Astrocyte of the spinal cord (primary cell): ENCODE results near the gene AMPD3.

Experiments used
- DNase-seq: peaks from one replicate; pipeline ENCODE4 v3.0.0; 2011; ENCODE audit warnings: low read depth, low spot score
- H3K4me3 ChIP-seq: 2 replicates; pipeline ENCODE4 v1.5.1; 2011; ENCODE audit warnings: low read depth, mild to moderate bottlenecking, low read length, moderate library complexity
- CTCF ChIP-seq: IDR thresholded peaks from 2 replicates; pipeline ENCODE4 v1.5.1; 2012; ENCODE audit warnings: low read depth, mild to moderate bottlenecking, low read length, inconsistent platforms
- in situ Hi-C: cut with HindIII; loops from 2 replicates; pipeline ENCODE4 v1.10.0; 2017; ENCODE audit warnings: low sequenced_read_pairs

AMPD3 gene

DNA sequence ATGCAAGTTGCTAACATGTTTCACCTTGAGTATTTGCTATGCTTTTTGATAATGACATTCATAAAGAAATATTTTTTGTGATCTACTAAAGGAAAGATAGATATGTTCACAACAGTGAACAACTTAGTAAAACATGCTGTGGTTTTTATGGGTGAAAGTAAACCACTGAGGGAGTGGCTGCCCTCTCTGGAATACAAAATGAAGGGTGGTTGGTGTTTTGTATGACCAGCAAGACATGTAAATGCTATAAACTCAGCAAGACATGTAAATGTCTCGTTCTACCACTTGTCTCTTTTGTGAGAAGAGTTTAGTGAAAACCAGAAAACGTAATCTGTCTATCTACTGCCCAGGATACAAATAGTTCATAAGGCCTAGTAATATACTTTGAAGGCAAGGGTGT, 7.6 kb upstream of the AMPD3 start:
- no peak for TF ChIP-seq CTCF
- DNase-seq: no peak
- in situ Hi-C loops: no loop called here
- no peak overlapping the region for H3K4me3 ChIP-seq

DNA sequence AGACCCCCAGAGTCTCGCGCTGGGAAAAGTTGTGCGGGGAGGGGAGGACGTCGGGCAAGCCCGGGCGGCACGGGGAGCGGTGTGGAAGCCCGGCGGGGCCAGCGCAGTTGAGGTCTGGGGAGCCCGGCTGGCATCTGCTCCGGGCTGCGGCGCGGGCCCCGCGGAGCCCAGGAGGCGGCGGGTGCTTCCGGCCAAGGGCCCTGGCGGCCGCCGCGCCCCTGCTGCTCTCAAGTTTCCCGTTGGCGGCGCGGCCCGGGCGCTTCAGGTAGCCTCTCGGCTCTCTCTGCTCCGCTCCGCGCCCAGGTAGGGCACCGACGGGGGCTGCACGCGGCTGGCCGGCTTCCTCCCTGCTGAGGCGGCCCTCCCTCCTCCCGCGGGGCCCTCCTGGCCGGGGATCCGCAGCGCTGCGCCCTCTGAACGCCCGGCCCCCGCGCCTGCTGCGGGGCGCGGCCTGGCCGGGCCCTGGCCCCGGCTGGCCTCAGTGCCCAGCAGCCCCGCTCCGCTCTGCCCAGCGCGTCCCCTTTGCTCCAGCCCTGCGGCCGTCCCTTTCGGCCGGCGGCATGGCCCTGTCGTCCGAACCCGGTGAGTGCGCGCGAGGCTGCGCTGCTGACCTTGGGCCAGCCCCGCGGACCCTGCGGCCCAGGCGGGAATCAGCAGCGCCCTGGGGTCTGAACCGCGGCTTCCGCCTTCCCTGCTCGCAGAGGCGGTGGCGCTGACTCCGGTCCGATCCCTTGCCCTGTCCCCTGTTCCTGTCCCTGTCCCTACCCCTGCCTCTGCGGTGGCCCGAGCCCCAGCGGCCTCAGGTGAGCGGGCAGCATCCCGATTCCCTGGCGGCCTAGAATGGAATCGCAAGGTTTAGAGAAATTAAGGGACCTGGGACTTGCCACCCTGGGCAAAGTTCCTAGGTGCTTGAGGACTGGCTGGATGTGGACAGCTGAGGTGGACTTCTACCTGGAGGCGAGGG, 4.3 kb upstream of the AMPD3 start:
- TF ChIP-seq CTCF: peak; percentile 59
- peak; percentile 32 for DNase-seq
- H3K4me3 ChIP-seq: peak overlapping the region; percentile 31
- in situ Hi-C loops: no loop called here

- peak overlapping the region; percentile 26 for H3K4me3 ChIP-seq
These were observed 3.5 kb upstream of the AMPD3 start for GRCh38 chr11:10451426-10452116.

DNA sequence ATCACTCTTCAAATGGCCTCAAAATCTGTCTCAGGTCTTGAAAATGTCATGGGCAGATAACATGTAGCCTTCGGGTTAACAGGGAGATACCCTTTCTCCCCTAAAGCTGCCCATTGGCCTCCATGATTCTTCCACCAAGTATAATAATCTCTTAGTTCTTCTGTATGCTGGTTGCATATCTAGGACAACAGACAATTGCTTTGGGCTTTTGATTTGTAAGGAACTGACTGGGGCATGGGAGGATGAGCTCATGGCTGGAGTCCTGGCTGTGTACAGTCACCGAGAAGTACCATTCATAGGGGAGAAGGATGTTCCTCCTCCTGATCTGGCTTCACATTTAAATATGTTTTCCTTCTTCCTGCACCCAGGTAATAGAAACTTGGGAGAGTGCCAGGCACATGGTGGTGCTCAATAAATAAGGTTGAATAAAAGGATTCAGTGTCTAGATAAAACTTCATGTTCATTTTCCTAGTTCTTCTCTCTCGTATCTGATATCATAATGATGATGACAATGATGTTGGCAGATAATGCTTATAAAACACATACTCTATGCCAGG, 2.8 kb upstream of the AMPD3 start:
- DNase-seq: no peak
- in situ Hi-C loops: no loop called here
- no peak overlapping the region for H3K4me3 ChIP-seq
- no peak for TF ChIP-seq CTCF

More at GRCh38 chr11:10451426-10452116, 3.5 kb upstream of the AMPD3 start:
- in situ Hi-C loops: no loop called here
- TF ChIP-seq CTCF: no peak
- DNase-seq: no peak

DNA sequence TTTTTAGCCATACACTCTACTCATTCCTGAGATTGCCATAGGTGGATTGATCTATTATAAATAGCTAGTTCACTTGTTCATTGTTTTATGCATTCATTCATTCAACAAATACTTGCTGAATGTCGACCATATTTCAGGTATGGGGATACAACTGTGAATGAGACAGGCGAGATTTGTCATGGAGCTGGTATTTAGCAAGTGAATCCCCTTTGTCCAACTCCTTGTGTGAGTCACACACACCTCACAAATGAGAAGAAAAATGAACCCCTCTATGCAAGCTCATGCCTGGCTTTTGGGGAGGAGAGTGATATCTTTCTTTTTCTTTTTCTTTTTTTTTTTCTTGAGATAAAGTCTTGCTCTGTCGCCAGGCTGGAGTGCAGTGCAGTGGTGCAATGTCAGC, 1.8 kb upstream of the AMPD3 start:
- no peak overlapping the region for H3K4me3 ChIP-seq
- TF ChIP-seq CTCF: no peak
- in situ Hi-C loops: no loop called here
- no peak for DNase-seq

- TF ChIP-seq CTCF: no peak
- in situ Hi-C loops: no loop called here
- H3K4me3 ChIP-seq: peak overlapping the region; percentile 30
- DNase-seq: peak; percentile 75
These were observed 798 bp downstream of the AMPD3 start for GRCh38 chr11:10455637-10456487.
